ENCODE measurements around the gene TAMALIN. TPM values are rescaled to one million over a fixed set of nuclear protein-coding genes. Genes with fewer than 3 reads are reported as not detected.

TAMALIN gene
- total RNA-seq, 1 experiment from 2014 or later = 1.2 TPM

DNA sequence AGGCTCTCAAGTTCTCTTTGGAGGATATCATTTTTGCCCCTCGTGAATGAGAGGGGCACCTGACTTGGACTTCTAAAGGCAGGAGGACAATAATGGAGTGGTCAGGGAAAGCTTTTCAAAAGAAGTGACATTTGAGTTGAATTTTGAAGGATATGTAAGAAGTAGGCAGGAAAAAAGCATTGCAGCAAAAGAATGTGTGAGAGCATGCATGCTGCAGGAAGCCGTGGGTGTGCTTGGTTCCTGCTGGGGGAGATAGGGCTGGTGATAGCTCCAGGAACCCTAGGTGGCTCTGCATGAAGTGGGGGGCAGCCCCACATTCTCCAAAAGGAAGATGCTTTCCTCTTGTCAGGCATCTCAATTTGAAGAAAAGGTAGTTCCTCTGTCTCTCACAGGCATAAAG lies 32.1 kb upstream of the TAMALIN start:
- no peak overlapping the region for H3K4me2 ChIP-seq (ENCODE audit: insufficient read depth, insufficient read length, low read length)
- Mint-ChIP-seq H3K27me3 (ENCODE audit: low read depth) (no peaks in the 10 kb centered on the region), H3K4me1 (peaks cover 28 to 42% of the 10 kb centered on the region in 2 experiments)

More for the DNA sequence above, 32.1 kb upstream of the TAMALIN start:
- no peaks in the 10 kb centered on the region for H3K23me2 ChIP-seq (ENCODE audit: insufficient read length, low read depth, low read length, poor library complexity, severe bottlenecking)
- H2BK15ac ChIP-seq (ENCODE audit: low read depth, low read length) = no peak overlapping the region
- H2BK5ac ChIP-seq (ENCODE audit: insufficient read length, low read length) = no peak overlapping the region
- H4K91ac ChIP-seq (ENCODE audit: insufficient read length, low read depth, low read length) = no peak overlapping the region
- no peak overlapping the region for H2AK5ac ChIP-seq (ENCODE audit: insufficient read length, low read length)
- no peak overlapping the region for H4K8ac ChIP-seq (replicated peaks; ENCODE audit: insufficient read length, low read depth, low read length)
- H3K27ac ChIP-seq (ENCODE audit: insufficient read length, low read depth, low read length) = no peak overlapping the region
- no peaks in the 10 kb centered on the region for H3K27me3 ChIP-seq (ENCODE audit: insufficient read depth, low read length)
- H3K4me1 ChIP-seq (ENCODE audit: insufficient read depth, low read length) = peaks cover 7% of the 10 kb centered on the region; the same call in 1 of the 2 replicates
- H3K9ac ChIP-seq (ENCODE audit: extremely low read depth, insufficient read length, low read length) = no peak overlapping the region
- Mint-ChIP-seq H3K4me3 (no peak overlapping the region), H3K9me3 (no peaks in the 10 kb centered on the region), H3K27ac (peak overlapping the region in 1 of 3 experiments; percentile 37; a peak in 3 of 7 replicates), H3K36me3 (ENCODE audit: insufficient read depth in 1 of 3, low read depth in 3 of 3) (peaks cover 22 to 40% (median 34%) of the 10 kb centered on the region in 3 experiments; a peak in 6 of 7 replicates)
- no peaks in the 10 kb centered on the region for H3K9me3 ChIP-seq (ENCODE audit: control insufficient read depth, low read depth, low read length)
- H2BK12ac ChIP-seq (ENCODE audit: insufficient read length, low read depth, low read length) = no peak overlapping the region
- no peak overlapping the region for H3K18ac ChIP-seq (ENCODE audit: insufficient read length, low read depth, low read length)
- TF ChIP-seq, protein P1, sequence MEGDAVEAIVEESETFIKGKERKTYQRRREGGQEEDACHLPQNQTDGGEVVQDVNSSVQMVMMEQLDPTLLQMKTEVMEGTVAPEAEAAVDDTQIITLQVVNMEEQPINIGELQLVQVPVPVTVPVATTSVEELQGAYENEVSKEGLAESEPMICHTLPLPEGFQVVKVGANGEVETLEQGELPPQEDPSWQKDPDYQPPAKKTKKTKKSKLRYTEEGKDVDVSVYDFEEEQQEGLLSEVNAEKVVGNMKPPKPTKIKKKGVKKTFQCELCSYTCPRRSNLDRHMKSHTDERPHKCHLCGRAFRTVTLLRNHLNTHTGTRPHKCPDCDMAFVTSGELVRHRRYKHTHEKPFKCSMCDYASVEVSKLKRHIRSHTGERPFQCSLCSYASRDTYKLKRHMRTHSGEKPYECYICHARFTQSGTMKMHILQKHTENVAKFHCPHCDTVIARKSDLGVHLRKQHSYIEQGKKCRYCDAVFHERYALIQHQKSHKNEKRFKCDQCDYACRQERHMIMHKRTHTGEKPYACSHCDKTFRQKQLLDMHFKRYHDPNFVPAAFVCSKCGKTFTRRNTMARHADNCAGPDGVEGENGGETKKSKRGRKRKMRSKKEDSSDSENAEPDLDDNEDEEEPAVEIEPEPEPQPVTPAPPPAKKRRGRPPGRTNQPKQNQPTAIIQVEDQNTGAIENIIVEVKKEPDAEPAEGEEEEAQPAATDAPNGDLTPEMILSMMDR (conservative IDR thresholded peaks at IDR 0.05) = no peak
- no peak overlapping the region for H2AFZ ChIP-seq (ENCODE audit: low read length)
- no peaks in the 10 kb centered on the region for H3K79me1 ChIP-seq (ENCODE audit: insufficient read depth, low read depth, low read length, poor library complexity, severe bottlenecking)
- H4K5ac ChIP-seq (ENCODE audit: insufficient read length, low read depth, low read length) = no peak overlapping the region
- no peak overlapping the region for H3K4ac ChIP-seq (ENCODE audit: low read depth, low read length)
- H3K14ac ChIP-seq (ENCODE audit: insufficient read depth, low read length) = no peak overlapping the region
- no CpG with 5 or more reads among the region's 2 CpGs for WGBS (ENCODE audit: extremely low coverage, insufficient read length, low lambda C conversion rate)
- no peak overlapping the region for H3T11ph ChIP-seq (ENCODE audit: low read length)
- H4K20me1 ChIP-seq (ENCODE audit: control insufficient read depth, insufficient read depth, insufficient read length) = no peaks in the 10 kb centered on the region
- no peak overlapping the region for H2BK120ac ChIP-seq (ENCODE audit: low read depth, low read length, poor library complexity, severe bottlenecking)
- no peak overlapping the region for H3K23ac ChIP-seq (ENCODE audit: insufficient read length, low read depth, low read length)
- DNase-seq = no peak
- H2BK20ac ChIP-seq (ENCODE audit: low read depth, low read length, poor library complexity, severe bottlenecking) = no peak overlapping the region
- no peak overlapping the region for H3K56ac ChIP-seq (ENCODE audit: insufficient read length, low read depth, low read length)
- H3K79me2 ChIP-seq (ENCODE audit: insufficient read depth, low read length) = no peaks in the 10 kb centered on the region
